Stimulated activated CD4-positive, alpha-beta T cell treated with anti-CD3 and anti-CD28 coated beads, Interleukin-4, amount 100 ng/mL, for 1 hour (primary cell): Measurements from ENCODE around the gene PPP1R26.
"Not testable (repeated sequence)": the region's sequence is repeated elsewhere in the genome, so short reads cannot be mapped to it uniquely, and the experiment has no call there.

Experiments
- DNase-seq: peaks from one replicate; pipeline ENCODE4 v3.0.0-alpha.2; 2020

Gene PPP1R26

GRCh38 chr9:135505406-135506187, 26.0 kb downstream of the PPP1R26 start:
- no peak for DNase-seq

- no peak for DNase-seq
These were observed 26.9 kb downstream of the PPP1R26 start for GRCh38 chr9:135506327-135507103.

GRCh38 chr9:135507104-135508035, 27.8 kb downstream of the PPP1R26 start:
- no peak for DNase-seq

GRCh38 chr9:135508211-135508820, 28.7 kb downstream of the PPP1R26 start:
- no peak for DNase-seq

- no peak for DNase-seq
These were observed 29.9 kb downstream of the PPP1R26 start for GRCh38 chr9:135509458-135509857.

GRCh38 chr9:135512241-135512603, 32.6 kb downstream of the PPP1R26 start:
- no peak for DNase-seq

GRCh38 chr9:135512904-135513303, 33.3 kb downstream of the PPP1R26 start:
- no peak for DNase-seq

- DNase-seq: no peak
These were observed 33.8 kb downstream of the PPP1R26 start for GRCh38 chr9:135513351-135513846.

GRCh38 chr9:135513906-135514305, 34.3 kb downstream of the PPP1R26 start:
- not testable (repeated sequence) for DNase-seq

- no peak for DNase-seq
These were observed 34.9 kb downstream of the PPP1R26 start for GRCh38 chr9:135514342-135515082.

- no peak for DNase-seq
These were observed 35.7 kb downstream of the PPP1R26 start for GRCh38 chr9:135515083-135515951.

- no peak for DNase-seq
These were observed 36.7 kb downstream of the PPP1R26 start for GRCh38 chr9:135516132-135516860.

GRCh38 chr9:135517407-135517822, 37.8 kb downstream of the PPP1R26 start:
- no peak for DNase-seq

- no peak for DNase-seq
These were observed 39.8 kb downstream of the PPP1R26 start for GRCh38 chr9:135519179-135519971.

- no peak for DNase-seq
These were observed 41.5 kb downstream of the PPP1R26 start, which contains the start of gene LCN1 for GRCh38 chr9:135520916-135521607. LCN1 (plus strand) TSS chr9:135521440; CDS start chr9:135521498, 58 bp downstream.

- no peak for DNase-seq
These were observed 42.1 kb downstream of the PPP1R26 start for GRCh38 chr9:135521608-135522095.

- DNase-seq: no peak
These were observed 42.7 kb downstream of the PPP1R26 start for GRCh38 chr9:135522137-135522877.
